H1 (cell line): ENCODE data around the gene MCF2L. TPM values are rescaled to one million over a fixed set of nuclear protein-coding genes. Genes with fewer than 3 reads are reported as not detected.

Source experiments
- CTCF ChIA-PET: fragments of 300-600 bp; sonication (Branson Sonifier 250); formaldehyde crosslinking; loops from one replicate; lab custom pipeline; 2021; ENCODE audit not compliant: partially characterized antibody; lab: Charles Lee
- POLR2A ChIA-PET: fragments of 300-600 bp; sonication (Branson Sonifier 250); formaldehyde crosslinking; loops from one replicate; lab custom pipeline; 2021; ENCODE audit warnings: inconsistent platforms; ENCODE audit not compliant: partially characterized antibody; lab: Charles Lee
- DNase-seq, 2 experiments: peaks; one replicate each; pipeline versions ENCODE4 v3.0.0 to v3.0.0-alpha.2; 2010 to 2022; ENCODE audit warnings: low spot score in 2 of 2, low read depth in 1 of 2, mixed read lengths in 1 of 2
- FAIRE-seq: peaks from 2 replicates; lab custom pipeline; 2011; peaks lifted over from hg19 to GRCh38; lab: Jason Lieb, UNC
- H2AFZ ChIP-seq: 2 replicates; pipeline ENCODE4 v1.8.1; 2012; ENCODE audit warnings: low read length, inconsistent platforms
- H2AK5ac ChIP-seq: 2 replicates; pipeline ENCODE4 v1.6.1; 2013; ENCODE audit warnings: low read depth, low read length
- H2BK120ac ChIP-seq: replicated peaks from 2 replicates; pipeline ENCODE3; 2013; ENCODE audit warnings: low read depth, low read length, inconsistent platforms
- H2BK12ac ChIP-seq: 2 replicates; pipeline ENCODE4 v1.6.1; 2013; ENCODE audit warnings: low read depth, low read length
- H2BK15ac ChIP-seq: 2 replicates; pipeline ENCODE4 v1.6.1; 2013; ENCODE audit warnings: low read length
- H2BK20ac ChIP-seq: 2 replicates; pipeline ENCODE4 v1.6.1; 2013; ENCODE audit warnings: low read length
- H2BK5ac ChIP-seq: 2 replicates; pipeline ENCODE4 v1.6.1; 2013; ENCODE audit warnings: low read depth, low read length
- H3K14ac ChIP-seq: 2 replicates; pipeline ENCODE4 v1.6.1; 2013; ENCODE audit warnings: inconsistent platforms; ENCODE audit not compliant: insufficient read length
- H3K18ac ChIP-seq: 2 replicates; pipeline ENCODE4 v1.6.1; 2013; ENCODE audit warnings: low read length; ENCODE audit errors: extremely low read depth
- H3K23ac ChIP-seq: 2 replicates; pipeline ENCODE4 v1.6.1; 2013; ENCODE audit warnings: inconsistent platforms; ENCODE audit not compliant: insufficient read length
- H3K23me2 ChIP-seq: 2 replicates; pipeline ENCODE4 v1.6.1; 2013; ENCODE audit warnings: low read depth, low read length
- H3K27ac ChIP-seq: 2 replicates; pipeline ENCODE4 v1.6.1; 2011; ENCODE audit warnings: low read depth, low read length, inconsistent platforms
- H3K27me3 ChIP-seq, 4 experiments: replicated peaks in 1 of 4; 1 replicate in 1 of 4; 2 replicates in 3 of 4; pipeline versions ENCODE4 v1.6.1 to v1.8.1; 2011 to 2013; ENCODE audit warnings: low read length in 3 of 4, mild to moderate bottlenecking in 3 of 4, inconsistent platforms in 2 of 4, mixed read lengths in 2 of 4, moderate library complexity in 1 of 4; ENCODE audit not compliant: control insufficient read depth in 3 of 4, insufficient read depth in 3 of 4; ENCODE audit errors: extremely low read depth in 1 of 4
- H3K36me3 ChIP-seq, 4 experiments: 2 replicates each; pipeline versions ENCODE4 v1.6.1 to v1.8.1; 2011 to 2013; ENCODE audit warnings: mild to moderate bottlenecking in 4 of 4, low read length in 3 of 4, moderate library complexity in 2 of 4, control low read depth in 1 of 4, inconsistent platforms in 1 of 4; ENCODE audit not compliant: insufficient read depth in 4 of 4, control insufficient read depth in 2 of 4
- H3K4ac ChIP-seq: replicated peaks from 2 replicates; pipeline ENCODE3; 2013; ENCODE audit warnings: low read length, low read depth, mixed read lengths, inconsistent platforms; ENCODE audit not compliant: insufficient read length
- H3K4me1 ChIP-seq, 4 experiments: replicated peaks in 1 of 4; 1 replicate in 1 of 4; 2 replicates in 3 of 4; pipeline versions ENCODE4 v1.6.1 to v1.8.1; 2011 to 2013; ENCODE audit warnings: low read length in 3 of 4, inconsistent platforms in 2 of 4, mixed read lengths in 1 of 4; ENCODE audit not compliant: insufficient read depth in 4 of 4, control insufficient read depth in 3 of 4
- H3K4me2 ChIP-seq, 2 experiments: 2 replicates each; pipeline versions ENCODE4 v1.6.1 to v1.8.1; 2011 to 2013; ENCODE audit warnings: low read depth in 2 of 2, low read length in 2 of 2, control low read depth in 1 of 2, inconsistent platforms in 1 of 2, mild to moderate bottlenecking in 1 of 2; ENCODE audit not compliant: insufficient read depth in 1 of 2
- H3K4me3 ChIP-seq, 4 experiments: fragments of 200-600, 300-600 bp in 1 of 4; sonication (generic), shearing (Covaris generic), sonication (Bioruptor Twin) in 1 of 4; 2 replicates each; pipeline versions ENCODE4 v1.5.1 to v1.8.1; 2011 to 2016; ENCODE audit warnings: low read length in 4 of 4, low read depth in 3 of 4, control low read depth in 2 of 4, inconsistent platforms in 2 of 4, mild to moderate bottlenecking in 2 of 4, mixed read lengths in 1 of 4, moderate library complexity in 1 of 4; ENCODE audit not compliant: insufficient read depth in 2 of 4; ENCODE audit errors: extremely low read depth in 1 of 4
- H3K56ac ChIP-seq: replicated peaks from 2 replicates; pipeline ENCODE3; 2013; ENCODE audit warnings: low read depth, mild to moderate bottlenecking, mixed read lengths, low read length, inconsistent platforms; ENCODE audit not compliant: insufficient read length
- H3K79me1 ChIP-seq: 2 replicates; pipeline ENCODE4 v1.6.1; 2013; ENCODE audit warnings: low read depth, low read length, control low read depth
- H3K79me2 ChIP-seq, 2 experiments: 2 replicates each; pipeline versions ENCODE4 v1.6.1 to v1.8.1; 2012 to 2013; ENCODE audit warnings: low read length in 2 of 2, mild to moderate bottlenecking in 2 of 2, inconsistent platforms in 1 of 2; ENCODE audit not compliant: insufficient read depth in 2 of 2, control insufficient read depth in 1 of 2
- H3K9ac ChIP-seq, 4 experiments: replicated peaks in 1 of 4; 1 replicate in 1 of 4; 2 replicates in 3 of 4; pipeline versions ENCODE4 v1.6.1 to v1.8.1; 2011 to 2013; ENCODE audit warnings: low read depth in 3 of 4, low read length in 3 of 4, control low read depth in 2 of 4, mild to moderate bottlenecking in 2 of 4, moderate library complexity in 2 of 4, inconsistent platforms in 1 of 4; ENCODE audit errors: extremely low read depth in 1 of 4
- H3K9me3 ChIP-seq, 2 experiments: 2 replicates each; pipeline versions ENCODE4 v1.6.1 to v1.8.1; 2012 to 2013; ENCODE audit warnings: mild to moderate bottlenecking in 2 of 2, moderate library complexity in 2 of 2, control low read depth in 1 of 2, inconsistent platforms in 1 of 2, low read depth in 1 of 2, low read length in 1 of 2, mixed read lengths in 1 of 2; ENCODE audit not compliant: insufficient read depth in 2 of 2
- H4K20me1 ChIP-seq, 2 experiments: replicated peaks in 1 of 2; 2 replicates each; pipeline versions ENCODE3 to v1.8.1; 2011 to 2013; ENCODE audit warnings: inconsistent platforms in 2 of 2, low read length in 2 of 2, mild to moderate bottlenecking in 1 of 2; ENCODE audit not compliant: insufficient read depth in 2 of 2, control insufficient read depth in 1 of 2
- H4K5ac ChIP-seq: 2 replicates; pipeline ENCODE4 v1.6.1; 2013; ENCODE audit warnings: low read length, low read depth, mixed read lengths, inconsistent platforms; ENCODE audit not compliant: insufficient read length
- H4K8ac ChIP-seq: 2 replicates; pipeline ENCODE4 v1.8.0; 2013; ENCODE audit warnings: mild to moderate bottlenecking, moderate library complexity, low read length, inconsistent platforms; ENCODE audit not compliant: insufficient read depth; ENCODE audit errors: extremely low read depth
- H4K91ac ChIP-seq: replicated peaks from 2 replicates; pipeline ENCODE3; 2013; ENCODE audit warnings: low read length, mixed read lengths, inconsistent platforms; ENCODE audit not compliant: insufficient read length
- ASH2L ChIP-seq: fragments of 200-600, 300-600 bp; sonication (generic); IDR thresholded peaks from one replicate; pipeline ENCODE4 v1.7.1; 2017; ENCODE audit warnings: low read length
- BACH1 ChIP-seq: IDR thresholded peaks from 2 replicates; pipeline ENCODE4 v1.6.1; 2012; ENCODE audit warnings: low read length, improper control_type of control experiment
- CEBPB ChIP-seq: IDR thresholded peaks from 2 replicates; pipeline ENCODE4 v1.6.1; 2012; ENCODE audit warnings: low read depth, low read length
- GTF2F1 ChIP-seq: IDR thresholded peaks from 2 replicates; pipeline ENCODE4 v1.6.1; 2012; ENCODE audit warnings: low read depth, low read length, improper control_type of control experiment, borderline replicate concordance
- PHF8 ChIP-seq: fragments of 200-600 bp; sonication (generic); conservative IDR thresholded peaks from 2 replicates; pipeline ENCODE4 v1.7.1; 2012; ENCODE audit warnings: low read depth, mild to moderate bottlenecking, inconsistent platforms, low read length, moderate library complexity
- POLR2AphosphoS5 ChIP-seq: IDR thresholded peaks from 2 replicates; pipeline ENCODE4 v1.6.1; 2011; ENCODE audit warnings: low read depth, low read length
- SAP30 ChIP-seq: fragments of 300-600 bp; sonication (generic); IDR thresholded peaks from 2 replicates; pipeline ENCODE4 v1.7.1; 2012; ENCODE audit warnings: low read length, moderate library complexity, mild to moderate bottlenecking, inconsistent platforms; ENCODE audit not compliant: insufficient read depth, insufficient replicate concordance
- SIN3A ChIP-seq, 2 experiments: IDR thresholded peaks in 1 of 2; conservative IDR thresholded peaks in 1 of 2; 2 replicates each; pipeline ENCODE4 v1.6.1; 2011 to 2012; ENCODE audit warnings: low read length in 2 of 2, improper control_type of control experiment in 1 of 2, low read depth in 1 of 2, mild to moderate bottlenecking in 1 of 2
- WGBS, 2 experiments: shearing (Covaris generic) in 1 of 2; methylation state at CpG; one replicate each; pipeline versions ENCODE4 v1.1.6 to v1.1.7; 2013 to 2015; ENCODE audit warnings: low lambda C conversion rate in 2 of 2, mixed read lengths in 2 of 2, inconsistent platforms in 1 of 2, low coverage in 1 of 2, missing lambda C conversion rate in 1 of 2; ENCODE audit not compliant: insufficient replicate concordance in 2 of 2, insufficient coverage in 1 of 2, insufficient read length in 1 of 2; ENCODE audit errors: extremely low coverage in 1 of 2, missing lambda C conversion rate in 1 of 2; 5-methylcytosine and 5-hydroxymethylcytosine counted together
- polyA plus RNA-seq, 7 experiments: library from polyadenylated mRNA; depleted of rRNA in 3 of 7; stranded (reverse) in 5 of 7; unstranded in 2 of 7; fragments of >200 nt in 5 of 7; fragments of 200-250 nt in 2 of 7; gene quantifications; 1 replicate in 5 of 7; 2 replicates in 1 of 7; 4 replicates in 1 of 7; pipeline versions ENCODE4 v1.2.1 to v1.2.3, GENCODE V29; 2011 to 2013; ENCODE audit warnings: missing spikeins in 2 of 7, mixed read lengths in 2 of 7
- total RNA-seq: library from RNA; stranded (reverse); fragmentation: NEBNext Ultra II Directional; extraction: Animal tissue kit (Norgen Biotek cat#: 25700); gene quantifications from 2 replicates; pipeline ENCODE4 v1.2.1, GENCODE V29; 2021
- TF ChIP-seq, protein P1 (sequence below): IDR thresholded peaks from 2 replicates; pipeline ENCODE4 v1.6.1; 2011; ENCODE audit warnings: low read depth, mild to moderate bottlenecking, low read length; ENCODE audit not compliant: insufficient read depth
- TF ChIP-seq, protein P2 (sequence below), 3 experiments: IDR thresholded peaks; 1 replicate in 2 of 3; 2 replicates in 1 of 3; pipeline versions ENCODE4 v1.5.1 to v1.6.1; 2011; ENCODE audit warnings: low read length in 3 of 3, mild to moderate bottlenecking in 3 of 3, inconsistent platforms in 2 of 3, low read depth in 1 of 3, moderate library complexity in 1 of 3; ENCODE audit not compliant: insufficient read depth in 1 of 3; ENCODE audit errors: control extremely low read depth in 1 of 3

Gene MCF2L
- total and polyA plus RNA-seq, 2 of the 8 experiments (the other 6 are each of a cell fraction or from before 2014, with no cell fraction given): 10.1 to 24.4 TPM

DNA sequence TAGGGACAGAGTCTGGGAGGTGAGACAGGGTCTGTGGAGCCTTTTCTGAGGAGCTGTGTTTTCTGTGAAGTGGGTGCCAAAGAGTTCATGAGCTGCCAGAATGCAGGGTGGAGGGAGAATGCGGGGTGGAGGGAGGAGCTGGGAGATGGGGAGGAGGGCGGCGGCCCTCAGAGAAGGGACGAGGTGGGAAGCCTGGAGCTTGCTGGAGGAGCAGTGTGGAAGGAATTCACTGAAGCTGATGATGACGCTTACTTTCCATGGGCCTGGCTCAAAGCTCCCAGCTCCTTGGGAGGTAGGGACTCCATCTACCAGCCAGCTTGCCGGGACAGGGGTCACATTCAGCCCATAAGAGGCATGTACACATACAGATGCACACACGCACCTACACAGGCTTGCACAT, 62.5 kb downstream of the MCF2L start:
- Histone ChIP-seq H3K18ac (no peak overlapping the region), H2AFZ (no peak overlapping the region), H3K79me2 (no peaks in the 10 kb centered on the region), H3K4me2 (no peak overlapping the region), H3K9me3 (peaks cover 0 to 8% of the 10 kb centered on the region in 2 experiments; a peak in 1 of 4 replicates), H2BK120ac (no peak overlapping the region), H3K23ac (no peak overlapping the region), H4K91ac (no peak overlapping the region), H3K9ac (no peak overlapping the region), H2BK12ac (no peak overlapping the region), H3K4me3 (no peak overlapping the region), H3K14ac (no peak overlapping the region), H3K23me2 (peaks cover 3% of the 10 kb centered on the region; the same call in 1 of the 2 replicates), H3K4me1 (peaks cover 0 to 3% (median 0%) of the 10 kb centered on the region in 4 experiments; a peak in 3 of 7 replicates), H4K20me1 (peaks cover 0 to 7% of the 10 kb centered on the region in 2 experiments), H2BK15ac (no peak overlapping the region), H3K56ac (no peak overlapping the region), H3K27ac (no peak overlapping the region), H4K5ac (no peak overlapping the region), H3K36me3 (no peaks in the 10 kb centered on the region), H3K4ac (no peak overlapping the region), H3K27me3 (no peaks in the 10 kb centered on the region), H4K8ac (no peak overlapping the region), H3K79me1 (no peaks in the 10 kb centered on the region; the same call in 1 of the 2 replicates), H2BK5ac (no peak overlapping the region), H2BK20ac (no peak overlapping the region), H2AK5ac (peak overlapping the region; percentile 18; the same call in 1 of the 2 replicates)
- ChIA-PET CTCF (interaction anchor here (0.7 to 7.0 kb wide), 8 partner anchors 9 to 88 kb away, joined by 3 to 72 read pairs (median 5); no protein-coding TSS in a partner anchor), POLR2A (interaction anchor here (1.3 kb wide), 1 partner anchor 9 kb away, joined by 3 read pairs; no protein-coding TSS in a partner anchor)
- no peak for FAIRE-seq
- DNase-seq: no peak
- WGBS, 2 experiments: 79% methylated on average over 7 of the region's 7 CpGs; no CpG with 5 or more reads in 1 of the 2 experiments
- no peak for TF ChIP-seq SIN3A (conservative IDR thresholded peaks at IDR 0.05 in 1 of 2, IDR thresholded peaks at IDR 0.05 in 1 of 2; ENCODE audit: low read depth in 1 of 2, low read length in 2 of 2)
- TF ChIP-seq, protein P1, sequence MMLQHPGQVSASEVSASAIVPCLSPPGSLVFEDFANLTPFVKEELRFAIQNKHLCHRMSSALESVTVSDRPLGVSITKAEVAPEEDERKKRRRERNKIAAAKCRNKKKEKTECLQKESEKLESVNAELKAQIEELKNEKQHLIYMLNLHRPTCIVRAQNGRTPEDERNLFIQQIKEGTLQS: no peak
- no peak for TF ChIP-seq ASH2L
- no peak for TF ChIP-seq BACH1
- TF ChIP-seq CEBPB: no peak
- TF ChIP-seq, protein P2, sequence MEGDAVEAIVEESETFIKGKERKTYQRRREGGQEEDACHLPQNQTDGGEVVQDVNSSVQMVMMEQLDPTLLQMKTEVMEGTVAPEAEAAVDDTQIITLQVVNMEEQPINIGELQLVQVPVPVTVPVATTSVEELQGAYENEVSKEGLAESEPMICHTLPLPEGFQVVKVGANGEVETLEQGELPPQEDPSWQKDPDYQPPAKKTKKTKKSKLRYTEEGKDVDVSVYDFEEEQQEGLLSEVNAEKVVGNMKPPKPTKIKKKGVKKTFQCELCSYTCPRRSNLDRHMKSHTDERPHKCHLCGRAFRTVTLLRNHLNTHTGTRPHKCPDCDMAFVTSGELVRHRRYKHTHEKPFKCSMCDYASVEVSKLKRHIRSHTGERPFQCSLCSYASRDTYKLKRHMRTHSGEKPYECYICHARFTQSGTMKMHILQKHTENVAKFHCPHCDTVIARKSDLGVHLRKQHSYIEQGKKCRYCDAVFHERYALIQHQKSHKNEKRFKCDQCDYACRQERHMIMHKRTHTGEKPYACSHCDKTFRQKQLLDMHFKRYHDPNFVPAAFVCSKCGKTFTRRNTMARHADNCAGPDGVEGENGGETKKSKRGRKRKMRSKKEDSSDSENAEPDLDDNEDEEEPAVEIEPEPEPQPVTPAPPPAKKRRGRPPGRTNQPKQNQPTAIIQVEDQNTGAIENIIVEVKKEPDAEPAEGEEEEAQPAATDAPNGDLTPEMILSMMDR (IDR thresholded peaks at IDR 0.05; ENCODE audit: control extremely low read depth in 1 of 3, insufficient read depth in 1 of 3, low read depth in 1 of 3, low read length in 3 of 3): no peak
- no peak for TF ChIP-seq PHF8
- TF ChIP-seq SAP30: no peak
- no peak for TF ChIP-seq GTF2F1
- TF ChIP-seq POLR2AphosphoS5: no peak
